Sigmoid colon (tissue), 7 donors: ENCODE measurements around the gene ANKRD2. TPM values are rescaled to one million over a fixed set of nuclear protein-coding genes. Genes with fewer than 3 reads are reported as not detected.

Source experiments
- DNase-seq: peaks from one replicate; pipeline ENCODE4 v3.0.0-alpha.2; 2019
- H3K27ac ChIP-seq, 4 donors: fragments of 200-600 bp; sonication (generic); one replicate each; pipeline ENCODE4 v1.5.1; 2016 to 2019; ENCODE audit warnings: mild to moderate bottlenecking in 1 of 4
- H3K27me3 ChIP-seq, 3 donors: fragments of 200-600 bp; sonication (generic); one replicate each; pipeline ENCODE4 v1.5.1; 2019; ENCODE audit warnings: mild to moderate bottlenecking in 1 of 3
- H3K36me3 ChIP-seq, 4 donors: fragments of 200-600 bp; sonication (generic); one replicate each; pipeline ENCODE4 v1.5.1; 2016 to 2019
- H3K4me1 ChIP-seq, 4 donors: fragments of 200-600 bp; sonication (generic); one replicate each; pipeline ENCODE4 v1.5.1; 2017 to 2019
- H3K4me3 ChIP-seq, 4 donors: fragments of 200-600 bp; sonication (generic); one replicate each; pipeline ENCODE4 v1.5.1; 2017 to 2019; ENCODE audit warnings: mild to moderate bottlenecking in 2 of 4, moderate library complexity in 1 of 4
- H3K9me3 ChIP-seq, 4 donors: fragments of 200-600 bp in 3 of 4; sonication (generic) in 3 of 4; one replicate each; pipeline versions ENCODE4 v1.5.1 to v1.6.1; 2013 to 2019
- EP300 ChIP-seq, 4 donors: sonication (generic); formaldehyde crosslinking; IDR thresholded peaks; one replicate each; pipeline ENCODE4 v1.6.1; 2017; ENCODE audit warnings: antibody characterized with exemption in 4 of 4
- POLR2A ChIP-seq, 2 donors: fragments of 450-650 bp; IDR thresholded peaks; one replicate each; pipeline ENCODE4 v1.6.1; 2016; ENCODE audit warnings: antibody characterized with exemption in 2 of 2, mild to moderate bottlenecking in 2 of 2, moderate library complexity in 2 of 2
- POLR2AphosphoS5 ChIP-seq, 4 donors: sonication (generic); formaldehyde crosslinking; IDR thresholded peaks; one replicate each; pipeline ENCODE4 v1.6.1; 2017; ENCODE audit warnings: antibody characterized with exemption in 4 of 4
- WGBS, 2 donors: extraction: QIAGEN DNeasy Blood & Tissue Kit; methylation state at CpG; one replicate each; pipeline ENCODE4 v1.1.7; 2013; 5-methylcytosine and 5-hydroxymethylcytosine counted together
- intact Hi-C: fragments of 100-400 bp; cut with DNase I; formaldehyde crosslinking; loops from one replicate; pipeline ENCODE4 v1.15.1; 2023
- polyA plus RNA-seq, 3 donors: library from polyadenylated mRNA; stranded (reverse); fragments of 200-250 nt; gene quantifications; one replicate each; pipeline ENCODE4 v1.2.3, GENCODE V29; 2013
- total RNA-seq, 4 donors: library from RNA; depleted of rRNA; stranded (reverse); fragments of >200 nt; gene quantifications; one replicate each; pipeline ENCODE4 v1.1.0, GENCODE V29; 2016
- TF ChIP-seq, protein P1 (sequence below), 4 experiments: fragments of 450-650 bp in 3 of 4; fragments of 200-600 bp in 1 of 4; IDR thresholded peaks; one replicate each; pipeline ENCODE4 v1.5.1; 2016 to 2019; ENCODE audit warnings: antibody characterized with exemption in 4 of 4, mild to moderate bottlenecking in 3 of 4, moderate library complexity in 2 of 4
- donor health status: healthy with polysubstance abuse.
- donor health status: Bipolar disorder and iron deficiency.
- donor health status: healthy.

ANKRD2 gene
- total and polyA plus RNA-seq, 7 donors = 0.31 to 1.2 (median 0.49) TPM; not detected in 4

- TF ChIP-seq POLR2A (IDR thresholded peaks at IDR 0.05) = no peak
- TF ChIP-seq, protein P1, sequence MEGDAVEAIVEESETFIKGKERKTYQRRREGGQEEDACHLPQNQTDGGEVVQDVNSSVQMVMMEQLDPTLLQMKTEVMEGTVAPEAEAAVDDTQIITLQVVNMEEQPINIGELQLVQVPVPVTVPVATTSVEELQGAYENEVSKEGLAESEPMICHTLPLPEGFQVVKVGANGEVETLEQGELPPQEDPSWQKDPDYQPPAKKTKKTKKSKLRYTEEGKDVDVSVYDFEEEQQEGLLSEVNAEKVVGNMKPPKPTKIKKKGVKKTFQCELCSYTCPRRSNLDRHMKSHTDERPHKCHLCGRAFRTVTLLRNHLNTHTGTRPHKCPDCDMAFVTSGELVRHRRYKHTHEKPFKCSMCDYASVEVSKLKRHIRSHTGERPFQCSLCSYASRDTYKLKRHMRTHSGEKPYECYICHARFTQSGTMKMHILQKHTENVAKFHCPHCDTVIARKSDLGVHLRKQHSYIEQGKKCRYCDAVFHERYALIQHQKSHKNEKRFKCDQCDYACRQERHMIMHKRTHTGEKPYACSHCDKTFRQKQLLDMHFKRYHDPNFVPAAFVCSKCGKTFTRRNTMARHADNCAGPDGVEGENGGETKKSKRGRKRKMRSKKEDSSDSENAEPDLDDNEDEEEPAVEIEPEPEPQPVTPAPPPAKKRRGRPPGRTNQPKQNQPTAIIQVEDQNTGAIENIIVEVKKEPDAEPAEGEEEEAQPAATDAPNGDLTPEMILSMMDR (IDR thresholded peaks at IDR 0.05) = no peak
- TF ChIP-seq POLR2AphosphoS5 (IDR thresholded peaks at IDR 0.05) = no peak
- no peak for TF ChIP-seq EP300 (IDR thresholded peaks at IDR 0.05)
- Histone ChIP-seq H3K27me3 (no peaks in the 10 kb centered on the region), H3K36me3 (no peaks in the 10 kb centered on the region), H3K4me3 (no peak overlapping the region), H3K27ac (no peak overlapping the region), H3K4me1 (no peaks in the 10 kb centered on the region), H3K9me3 (no peaks in the 10 kb centered on the region)
- 89 to 92% methylated on average over 9 of the region's 9 CpGs for WGBS, 2 donors
- peak; percentile 33 for DNase-seq
- intact Hi-C loops = no loop called here
These were observed 8.1 kb downstream of the ANKRD2 start for GRCh38 chr10:97580421-97581367.

DNA sequence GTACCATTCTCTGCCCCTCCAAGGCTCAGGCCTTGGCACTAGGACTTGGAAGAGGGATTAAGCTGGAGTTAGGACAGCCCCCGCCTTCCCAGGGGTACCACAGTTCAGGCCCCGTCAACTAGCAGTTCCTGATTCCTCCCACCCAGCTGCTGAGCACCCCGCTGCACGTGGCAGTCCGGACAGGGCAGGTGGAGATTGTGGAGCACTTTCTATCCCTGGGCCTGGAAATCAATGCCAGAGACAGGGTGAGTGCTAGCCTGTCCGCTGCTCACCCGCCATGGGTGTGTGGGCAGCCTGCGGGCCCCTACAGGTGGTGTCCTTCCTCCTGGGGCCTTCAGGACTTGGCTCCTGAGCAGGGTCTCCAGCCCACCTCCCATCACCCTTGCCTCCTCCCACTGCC, 9.6 kb downstream of the ANKRD2 start:
- H3K27me3 ChIP-seq = no peaks in the 10 kb centered on the region
- no peak overlapping the region for H3K27ac ChIP-seq
- intact Hi-C loops = no loop called here
- peak; percentile 33 for DNase-seq
- no peaks in the 10 kb centered on the region for H3K9me3 ChIP-seq
- H3K4me1 ChIP-seq = no peaks in the 10 kb centered on the region
- no peaks in the 10 kb centered on the region for H3K36me3 ChIP-seq
- 93 to 94% methylated on average over 8 of the region's 8 CpGs for WGBS, 2 donors
- no peak overlapping the region for H3K4me3 ChIP-seq
- TF ChIP-seq POLR2AphosphoS5 (IDR thresholded peaks at IDR 0.05) = no peak
- TF ChIP-seq POLR2A (IDR thresholded peaks at IDR 0.05) = no peak

GRCh38 chr10:97583476-97583875, 10.9 kb downstream of the ANKRD2 start:
- intact Hi-C loops = no loop called here
- no peaks in the 10 kb centered on the region for H3K36me3 ChIP-seq
- no peaks in the 10 kb centered on the region for H3K27me3 ChIP-seq
- H3K4me1 ChIP-seq = no peaks in the 10 kb centered on the region
- WGBS, 2 donors = 90 to 93% methylated on average over 13 of the region's 13 CpGs
- no peak overlapping the region for H3K4me3 ChIP-seq
- H3K27ac ChIP-seq = no peak overlapping the region
- TF ChIP-seq, protein P1 (IDR thresholded peaks at IDR 0.05) = no peak
- TF ChIP-seq POLR2AphosphoS5 (IDR thresholded peaks at IDR 0.05) = no peak
- no peak for TF ChIP-seq POLR2A (IDR thresholded peaks at IDR 0.05)
- no peak for TF ChIP-seq EP300 (IDR thresholded peaks at IDR 0.05)
- no peak for DNase-seq
- no peaks in the 10 kb centered on the region for H3K9me3 ChIP-seq

DNA sequence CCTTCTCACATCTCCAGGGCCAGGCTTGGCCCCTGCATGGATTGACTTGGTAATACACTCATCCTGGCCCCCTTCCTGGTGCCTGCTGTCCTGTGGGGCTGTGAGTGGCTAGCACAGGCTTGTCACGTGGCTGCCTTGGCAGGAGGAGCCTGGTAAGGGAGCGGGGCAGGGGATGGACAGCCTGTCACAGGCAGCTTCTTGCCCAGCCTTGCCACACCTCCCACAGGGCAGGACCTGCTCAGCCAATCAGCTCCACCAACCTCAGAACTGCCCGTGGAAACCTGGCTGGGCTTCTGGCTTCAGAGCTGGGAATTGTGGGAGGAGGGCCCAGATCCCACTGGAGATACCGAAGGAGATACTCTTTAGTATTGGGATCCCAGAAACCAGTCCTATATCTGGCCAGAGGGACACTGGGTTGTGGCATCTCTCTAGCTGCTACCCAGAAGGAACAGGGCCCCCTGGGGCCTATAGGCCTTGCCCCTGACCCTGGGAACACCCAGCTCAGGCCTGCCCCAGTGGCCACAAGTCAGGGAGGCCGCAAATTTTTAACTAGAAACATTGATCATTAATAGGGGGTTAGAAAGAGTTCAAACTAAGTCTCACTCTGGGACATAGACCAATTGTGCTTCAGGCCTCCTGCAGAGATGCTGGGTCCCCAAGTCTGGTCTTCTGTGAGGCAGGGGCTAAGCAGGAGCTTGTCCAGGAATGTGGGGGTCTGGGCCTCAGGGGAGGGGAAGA, 11.7 kb downstream of the ANKRD2 start, which contains the start of gene HOGA1:
TSS of gene HOGA1 (plus strand) at position 330 of the 738 bp plus-strand sequence. CDS start at position 645, 315 bp downstream.
- Histone ChIP-seq H3K4me1 (no peaks in the 10 kb centered on the region), H3K36me3 (no peaks in the 10 kb centered on the region), H3K9me3 (no peaks in the 10 kb centered on the region), H3K4me3 (no peak within 1 kb of the TSS), H3K27me3 (no peaks in the 10 kb centered on the region), H3K27ac (peak within 1 kb of the TSS in 1 of 4 donors; percentile 32)
- no peak for TF ChIP-seq POLR2AphosphoS5 (IDR thresholded peaks at IDR 0.05)
- 50 to 63% methylated on average over 5 of the region's 5 CpGs for WGBS, 2 donors
- DNase-seq = no peak
- intact Hi-C loops = no loop called here

DNA sequence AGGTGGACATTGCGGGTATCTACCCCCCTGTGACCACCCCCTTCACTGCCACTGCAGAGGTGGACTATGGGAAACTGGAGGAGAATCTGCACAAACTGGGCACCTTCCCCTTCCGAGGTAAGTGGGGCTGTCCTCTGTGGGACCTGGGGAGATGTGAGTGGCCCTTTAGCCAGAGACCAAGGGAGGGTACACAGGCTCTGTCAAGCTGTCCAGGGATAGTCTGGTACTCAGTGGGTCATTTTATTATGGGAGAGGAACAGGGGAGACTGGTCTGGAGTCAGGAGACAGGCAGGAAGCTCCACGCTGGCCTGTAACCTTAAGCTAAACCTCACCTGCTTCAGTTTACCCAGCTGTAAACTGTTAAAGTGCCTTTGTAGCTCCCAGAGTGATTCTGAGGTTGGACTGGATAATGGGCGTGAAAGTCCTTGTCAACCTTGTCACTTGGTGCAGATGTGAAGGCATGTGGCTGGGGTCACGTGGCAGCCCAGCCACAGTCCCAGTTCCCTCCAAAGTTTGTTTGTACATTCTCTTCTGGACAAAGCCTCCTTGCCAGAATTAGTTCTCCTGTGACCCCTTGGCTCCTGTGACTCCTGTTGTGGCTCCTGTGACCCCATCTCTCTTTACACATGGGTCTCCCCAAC, 12.3 kb downstream of the ANKRD2 start:
- Histone ChIP-seq H3K4me3 (no peak overlapping the region), H3K27ac (peak overlapping the region in 1 of 4 donors; percentile 32), H3K27me3 (no peaks in the 10 kb centered on the region), H3K9me3 (no peaks in the 10 kb centered on the region), H3K4me1 (no peaks in the 10 kb centered on the region), H3K36me3 (no peaks in the 10 kb centered on the region)
- TF ChIP-seq POLR2AphosphoS5 (IDR thresholded peaks at IDR 0.05) = no peak
- no peak for TF ChIP-seq POLR2A (IDR thresholded peaks at IDR 0.05)
- TF ChIP-seq, protein P1 (IDR thresholded peaks at IDR 0.05) = no peak
- no peak for TF ChIP-seq EP300 (IDR thresholded peaks at IDR 0.05)
- 71 to 85% methylated on average over 5 of the region's 5 CpGs for WGBS, 2 donors
- DNase-seq = no peak
- intact Hi-C loops = no loop called here
